ENCODE measurements around the gene METTL9. TPM values are rescaled to one million over a fixed set of nuclear protein-coding genes. Genes with fewer than 3 reads are reported as not detected.
A peak's percentile ranks its signal among the peaks of the same experiment; 100 is the strongest.

Gene METTL9
- total and polyA plus RNA-seq, 2 of the 13 experiments (the other 11 are each of a cell fraction or from before 2014, with no cell fraction given) = 123 to 204 TPM

DNA sequence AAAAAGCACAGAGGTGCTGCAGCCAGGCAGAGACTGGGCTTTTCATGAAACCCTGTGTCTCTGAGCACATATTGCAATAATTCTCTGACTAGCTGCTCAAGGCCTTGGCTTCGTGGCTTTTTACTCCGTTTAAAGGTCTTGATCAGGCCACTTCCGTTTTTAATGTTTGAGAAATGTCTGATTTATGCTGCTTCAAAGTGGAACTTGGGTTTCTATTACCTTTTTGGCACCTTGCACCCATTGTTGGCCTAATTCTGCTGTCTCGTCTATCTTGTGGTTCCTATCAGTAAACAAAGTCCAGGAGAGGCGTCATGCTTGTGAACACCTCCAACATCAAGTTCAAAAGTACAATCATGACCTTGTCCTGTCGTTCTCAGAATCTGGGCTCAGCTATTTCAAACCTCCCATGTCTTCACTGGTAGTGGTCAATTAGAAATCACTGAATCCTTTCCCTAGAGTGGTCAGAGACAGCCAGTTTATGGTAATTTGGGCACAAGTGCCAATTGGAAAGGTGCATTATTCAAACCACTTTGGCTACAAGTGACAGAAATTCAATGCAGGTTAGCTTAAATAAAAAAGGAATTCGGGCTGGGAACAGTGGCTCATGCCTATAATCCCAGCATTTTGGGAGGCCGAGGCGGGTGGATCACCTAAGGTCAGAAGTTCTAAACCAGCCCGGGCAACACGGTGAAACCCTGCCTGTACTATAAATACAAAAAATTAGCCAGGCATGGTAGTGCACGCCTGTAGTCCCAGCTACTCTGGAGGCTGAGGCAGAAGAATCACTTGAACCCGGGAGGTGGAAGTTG lies 33.3 kb upstream of the METTL9 start (continued):
- TF ChIP-seq ZNF331 (CRISPR knock-in tag; IDR thresholded peaks at IDR 0.05) (peak; percentile 70), NONO (IDR thresholded peaks at IDR 0.05) (no peak), NONO (CRISPR knock-in tag; conservative IDR thresholded peaks at IDR 0.05) (peak; percentile 74), ZNF841 (CRISPR knock-in tag; IDR thresholded peaks at IDR 0.05; ENCODE audit: borderline replicate concordance) (no peak), ZNF788 (CRISPR knock-in tag; IDR thresholded peaks at IDR 0.05; ENCODE audit: borderline replicate concordance) (peak; percentile 64; the same call in 1 of the 2 replicates), ZNF792 (CRISPR knock-in tag; IDR thresholded peaks at IDR 0.05) (peak; percentile 71; the same call in 1 of the 2 replicates), KLF9 (CRISPR knock-in tag; IDR thresholded peaks at IDR 0.05; ENCODE audit: low read depth) (no peak; the same call in 1 of the 2 replicates), NFYC (CRISPR knock-in tag; IDR thresholded peaks at IDR 0.05) (peak; percentile 38; the same call in 1 of the 2 replicates), DMAP1 (CRISPR knock-in tag; IDR thresholded peaks at IDR 0.05) (peak; percentile 16; the same call in 1 of the 2 replicates), RBAK (CRISPR knock-in tag; IDR thresholded peaks at IDR 0.05) (no peak), ZNF33B (CRISPR knock-in tag; IDR thresholded peaks at IDR 0.05) (0 out of 2 replicates have a peak, but pooled peaks have one; percentile 20), AGO2 (optimal IDR thresholded peaks at IDR 0.05; ENCODE audit: low read depth, low read length) (no peak), ZNF547 (CRISPR knock-in tag; IDR thresholded peaks at IDR 0.05) (no peak), ZSCAN31 (CRISPR knock-in tag; IDR thresholded peaks at IDR 0.05; ENCODE audit: low read depth) (peak; percentile 35; the same call in 1 of the 2 replicates), ZSCAN22 (CRISPR knock-in tag; IDR thresholded peaks at IDR 0.05) (0 out of 2 replicates have a peak, but pooled peaks have one; percentile 51), SRSF1 (optimal IDR thresholded peaks at IDR 0.05; ENCODE audit: low read depth, low read length) (no peak), SKI (IDR thresholded peaks at IDR 0.05; ENCODE audit: partially characterized antibody) (peak; percentile 100), HDAC1 (CRISPR knock-in tag; IDR thresholded peaks at IDR 0.05) (peak; percentile 82)
- TF ChIP-seq, protein P1, sequence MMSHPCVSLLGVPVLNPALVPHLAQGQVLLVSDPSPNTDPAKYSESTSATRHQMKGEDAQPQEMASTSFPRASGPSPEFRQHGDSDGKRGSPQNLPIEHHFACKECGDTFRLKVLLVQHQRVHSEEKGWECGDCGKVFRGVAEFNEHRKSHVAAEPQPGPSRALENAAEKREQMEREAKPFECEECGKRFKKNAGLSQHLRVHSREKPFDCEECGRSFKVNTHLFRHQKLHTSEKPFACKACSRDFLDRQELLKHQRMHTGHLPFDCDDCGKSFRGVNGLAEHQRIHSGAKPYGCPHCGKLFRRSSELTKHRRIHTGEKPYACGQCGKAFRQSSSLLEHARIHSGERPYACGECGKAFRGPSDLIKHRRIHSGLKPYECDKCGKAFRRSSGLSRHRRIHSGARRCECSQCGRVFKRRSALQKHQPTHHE (CRISPR knock-in tag; IDR thresholded peaks at IDR 0.05; ENCODE audit: borderline replicate concordance) = peak; percentile 76; the same call in 1 of the 2 replicates
- TF ChIP-seq, protein P2, sequence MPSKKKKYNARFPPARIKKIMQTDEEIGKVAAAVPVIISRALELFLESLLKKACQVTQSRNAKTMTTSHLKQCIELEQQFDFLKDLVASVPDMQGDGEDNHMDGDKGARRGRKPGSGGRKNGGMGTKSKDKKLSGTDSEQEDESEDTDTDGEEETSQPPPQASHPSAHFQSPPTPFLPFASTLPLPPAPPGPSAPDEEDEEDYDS (CRISPR knock-in tag; IDR thresholded peaks at IDR 0.05) = 0 out of 2 replicates have a peak, but pooled peaks have one; percentile 35
- TF ChIP-seq, protein P3, sequence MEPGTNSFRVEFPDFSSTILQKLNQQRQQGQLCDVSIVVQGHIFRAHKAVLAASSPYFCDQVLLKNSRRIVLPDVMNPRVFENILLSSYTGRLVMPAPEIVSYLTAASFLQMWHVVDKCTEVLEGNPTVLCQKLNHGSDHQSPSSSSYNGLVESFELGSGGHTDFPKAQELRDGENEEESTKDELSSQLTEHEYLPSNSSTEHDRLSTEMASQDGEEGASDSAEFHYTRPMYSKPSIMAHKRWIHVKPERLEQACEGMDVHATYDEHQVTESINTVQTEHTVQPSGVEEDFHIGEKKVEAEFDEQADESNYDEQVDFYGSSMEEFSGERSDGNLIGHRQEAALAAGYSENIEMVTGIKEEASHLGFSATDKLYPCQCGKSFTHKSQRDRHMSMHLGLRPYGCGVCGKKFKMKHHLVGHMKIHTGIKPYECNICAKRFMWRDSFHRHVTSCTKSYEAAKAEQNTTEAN (CRISPR knock-in tag; conservative IDR thresholded peaks at IDR 0.05) = 0 out of 2 replicates have a peak, but pooled peaks have one; percentile 51
- TF ChIP-seq, protein P4, sequence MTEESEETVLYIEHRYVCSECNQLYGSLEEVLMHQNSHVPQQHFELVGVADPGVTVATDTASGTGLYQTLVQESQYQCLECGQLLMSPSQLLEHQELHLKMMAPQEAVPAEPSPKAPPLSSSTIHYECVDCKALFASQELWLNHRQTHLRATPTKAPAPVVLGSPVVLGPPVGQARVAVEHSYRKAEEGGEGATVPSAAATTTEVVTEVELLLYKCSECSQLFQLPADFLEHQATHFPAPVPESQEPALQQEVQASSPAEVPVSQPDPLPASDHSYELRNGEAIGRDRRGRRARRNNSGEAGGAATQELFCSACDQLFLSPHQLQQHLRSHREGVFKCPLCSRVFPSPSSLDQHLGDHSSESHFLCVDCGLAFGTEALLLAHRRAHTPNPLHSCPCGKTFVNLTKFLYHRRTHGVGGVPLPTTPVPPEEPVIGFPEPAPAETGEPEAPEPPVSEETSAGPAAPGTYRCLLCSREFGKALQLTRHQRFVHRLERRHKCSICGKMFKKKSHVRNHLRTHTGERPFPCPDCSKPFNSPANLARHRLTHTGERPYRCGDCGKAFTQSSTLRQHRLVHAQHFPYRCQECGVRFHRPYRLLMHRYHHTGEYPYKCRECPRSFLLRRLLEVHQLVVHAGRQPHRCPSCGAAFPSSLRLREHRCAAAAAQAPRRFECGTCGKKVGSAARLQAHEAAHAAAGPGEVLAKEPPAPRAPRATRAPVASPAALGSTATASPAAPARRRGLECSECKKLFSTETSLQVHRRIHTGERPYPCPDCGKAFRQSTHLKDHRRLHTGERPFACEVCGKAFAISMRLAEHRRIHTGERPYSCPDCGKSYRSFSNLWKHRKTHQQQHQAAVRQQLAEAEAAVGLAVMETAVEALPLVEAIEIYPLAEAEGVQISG (CRISPR knock-in tag; IDR thresholded peaks at IDR 0.05) = peak; percentile 58; the same call in 1 of the 2 replicates
- TF ChIP-seq, protein P5, sequence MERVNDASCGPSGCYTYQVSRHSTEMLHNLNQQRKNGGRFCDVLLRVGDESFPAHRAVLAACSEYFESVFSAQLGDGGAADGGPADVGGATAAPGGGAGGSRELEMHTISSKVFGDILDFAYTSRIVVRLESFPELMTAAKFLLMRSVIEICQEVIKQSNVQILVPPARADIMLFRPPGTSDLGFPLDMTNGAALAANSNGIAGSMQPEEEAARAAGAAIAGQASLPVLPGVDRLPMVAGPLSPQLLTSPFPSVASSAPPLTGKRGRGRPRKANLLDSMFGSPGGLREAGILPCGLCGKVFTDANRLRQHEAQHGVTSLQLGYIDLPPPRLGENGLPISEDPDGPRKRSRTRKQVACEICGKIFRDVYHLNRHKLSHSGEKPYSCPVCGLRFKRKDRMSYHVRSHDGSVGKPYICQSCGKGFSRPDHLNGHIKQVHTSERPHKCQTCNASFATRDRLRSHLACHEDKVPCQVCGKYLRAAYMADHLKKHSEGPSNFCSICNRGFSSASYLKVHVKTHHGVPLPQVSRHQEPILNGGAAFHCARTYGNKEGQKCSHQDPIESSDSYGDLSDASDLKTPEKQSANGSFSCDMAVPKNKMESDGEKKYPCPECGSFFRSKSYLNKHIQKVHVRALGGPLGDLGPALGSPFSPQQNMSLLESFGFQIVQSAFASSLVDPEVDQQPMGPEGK (CRISPR knock-in tag; IDR thresholded peaks at IDR 0.05) = peak; percentile 52; the same call in 1 of the 2 replicates

Data from HepG2 (cell line).